Thoracic aorta (tissue), 2 donors: Measurements from ENCODE around the gene C16orf92. TPM values are rescaled to one million over a fixed set of nuclear protein-coding genes. Genes with fewer than 3 reads are reported as not detected.

Source experiments
- ATAC-seq: fragments of 150-250 bp; one replicate; pipeline ENCODE4 v1.8.0; 2017; ENCODE audit warnings: low read depth; ENCODE audit not compliant: insufficient number of reproducible peaks, low FRiP score
- DNase-seq: peaks from one replicate; pipeline ENCODE4 v3.0.0-alpha.2; 2020; ENCODE audit warnings: low spot score
- H3K27ac ChIP-seq, 2 donors: fragments of 200-600 bp; sonication (generic); 1 replicate in 1 of 2; 2 replicates in 1 of 2; pipeline ENCODE4 v1.5.1; 2016; ENCODE audit warnings: mild to moderate bottlenecking in 2 of 2, moderate library complexity in 2 of 2
- H3K27me3 ChIP-seq: fragments of 200-600 bp; sonication (generic); replicated peaks from 2 replicates; pipeline ENCODE4 v1.6.0; 2016; ENCODE audit warnings: mild to moderate bottlenecking; ENCODE audit not compliant: insufficient read depth
- H3K36me3 ChIP-seq: fragments of 200-600 bp; sonication (generic); one replicate; pipeline ENCODE4 v1.5.1; 2016
- H3K4me1 ChIP-seq, 2 donors: fragments of 200-600 bp; sonication (generic); 1 replicate in 1 of 2; 2 replicates in 1 of 2; pipeline versions ENCODE4 v1.5.1 to v1.6.0; 2016; ENCODE audit warnings: low read depth in 2 of 2, mild to moderate bottlenecking in 1 of 2; ENCODE audit not compliant: control insufficient read depth in 1 of 2
- H3K4me3 ChIP-seq: fragments of 200-600 bp; sonication (generic); 2 replicates; pipeline ENCODE4 v1.5.1; 2016; ENCODE audit warnings: mild to moderate bottlenecking
- H3K9me3 ChIP-seq: fragments of 200-600 bp; sonication (generic); 2 replicates; pipeline ENCODE4 v1.5.1; 2016
- CTCF ChIP-seq: fragments of 200-600 bp; sonication (generic); IDR thresholded peaks from one replicate; pipeline ENCODE4 v1.5.1; 2019; ENCODE audit warnings: antibody characterized with exemption
- total RNA-seq, 2 donors: library from RNA; depleted of rRNA; stranded (reverse); fragments of >200 nt; gene quantifications; one replicate each; pipeline versions ENCODE4 v1.1.0 to v1.2.3, GENCODE V29; 2016

The C16orf92 gene
- total RNA-seq, 2 donors from 2014 or later: not detected

GRCh38 chr16:29982560-29983419, 40.2 kb upstream of the C16orf92 start:
- Histone ChIP-seq H3K36me3 (peaks cover 92% of the 10 kb centered on the region), H3K27me3 (no peaks in the 10 kb centered on the region), H3K9me3 (no peaks in the 10 kb centered on the region), H3K27ac (no peak overlapping the region), H3K4me3 (no peak overlapping the region), H3K4me1 (no peaks in the 10 kb centered on the region)
- ATAC-seq: no peak
- DNase-seq: no peak
- TF ChIP-seq CTCF: no peak

GRCh38 chr16:29983420-29984136, 39.4 kb upstream of the C16orf92 start:
- no peak for ATAC-seq
- H3K27me3 ChIP-seq: no peaks in the 10 kb centered on the region
- H3K9me3 ChIP-seq: no peaks in the 10 kb centered on the region
- peaks cover 99% of the 10 kb centered on the region for H3K36me3 ChIP-seq
- no peaks in the 10 kb centered on the region for H3K4me1 ChIP-seq
- no peak for TF ChIP-seq CTCF
- no peak overlapping the region for H3K4me3 ChIP-seq
- no peak for DNase-seq
- H3K27ac ChIP-seq: no peak overlapping the region

- DNase-seq (no peak), ATAC-seq (no peak)
- TF ChIP-seq CTCF: no peak
- peaks cover 95% of the 10 kb centered on the region for H3K36me3 ChIP-seq
- H3K27ac ChIP-seq: no peak overlapping the region
- H3K4me1 ChIP-seq: no peaks in the 10 kb centered on the region
- H3K27me3 ChIP-seq: no peaks in the 10 kb centered on the region
- H3K4me3 ChIP-seq: no peak overlapping the region
- no peaks in the 10 kb centered on the region for H3K9me3 ChIP-seq
Measured at GRCh38 chr16:29984137-29984763, 38.7 kb upstream of the C16orf92 start.

GRCh38 chr16:29984764-29985147, 38.2 kb upstream of the C16orf92 start:
- H3K9me3 ChIP-seq: no peaks in the 10 kb centered on the region
- no peaks in the 10 kb centered on the region for H3K27me3 ChIP-seq
- no peak overlapping the region for H3K27ac ChIP-seq
- DNase-seq (no peak), ATAC-seq (no peak)
- no peak overlapping the region for H3K4me3 ChIP-seq
- TF ChIP-seq CTCF: no peak
- peaks cover 94% of the 10 kb centered on the region for H3K36me3 ChIP-seq
- no peaks in the 10 kb centered on the region for H3K4me1 ChIP-seq

- Histone ChIP-seq H3K27ac (no peak overlapping the region), H3K36me3 (peaks cover 88% of the 10 kb centered on the region), H3K27me3 (no peaks in the 10 kb centered on the region), H3K4me3 (no peak overlapping the region), H3K4me1 (no peaks in the 10 kb centered on the region), H3K9me3 (no peaks in the 10 kb centered on the region)
- DNase-seq (no peak), ATAC-seq (no peak)
- TF ChIP-seq CTCF: no peak
Measured at GRCh38 chr16:29985271-29985811, 37.7 kb upstream of the C16orf92 start.
